Measurements from ENCODE around the gene RNASEH2C. TPM values are rescaled to one million over a fixed set of nuclear protein-coding genes. Genes with fewer than 3 reads are reported as not detected.

Gene RNASEH2C
- polyA plus RNA-seq, 1 of the 3 experiments (the other 2 are of a cell fraction) = 43.9 TPM

DNA sequence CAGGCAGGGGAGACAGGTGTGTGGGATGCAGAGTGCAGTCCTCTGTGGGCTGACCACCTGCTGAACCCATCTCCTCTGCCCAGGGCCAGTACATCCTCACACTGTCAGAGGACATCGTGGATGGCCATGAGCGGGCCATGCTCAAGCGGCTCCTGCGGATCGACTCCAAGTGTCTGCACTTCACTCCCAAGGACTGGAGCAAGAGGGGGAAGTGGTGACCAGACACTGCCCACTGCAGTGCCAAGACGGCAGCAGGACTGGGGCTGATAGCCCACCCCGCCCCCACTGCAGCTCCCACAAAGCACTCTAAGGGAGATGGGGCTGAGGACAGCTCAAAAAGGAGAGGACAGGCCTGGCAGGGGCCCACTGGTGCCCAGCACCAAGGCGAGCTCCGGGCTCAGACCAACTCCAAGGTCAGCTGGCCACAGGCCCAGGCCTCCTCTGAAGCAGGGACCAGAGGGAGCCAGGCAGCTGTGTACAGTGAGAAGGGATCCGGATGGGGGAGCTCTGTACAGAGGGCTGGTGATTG, 1.6 kb downstream of the RNASEH2C start:
- H3K4me2 ChIP-seq = peak overlapping the region; percentile 96
- H3K4me1 ChIP-seq (ENCODE audit: control insufficient read depth in 1 of 2, insufficient read depth in 2 of 2, low read depth in 1 of 2, low read length in 1 of 2) = peaks cover 7 to 19% of the 10 kb centered on the region in 2 experiments; a peak in 1 of 4 replicates
- H2AFZ ChIP-seq (ENCODE audit: low read depth) = no peak overlapping the region
- peaks cover 34% of the 10 kb centered on the region for H3K79me2 ChIP-seq (ENCODE audit: insufficient read depth)
- TF ChIP-seq, protein P1, sequence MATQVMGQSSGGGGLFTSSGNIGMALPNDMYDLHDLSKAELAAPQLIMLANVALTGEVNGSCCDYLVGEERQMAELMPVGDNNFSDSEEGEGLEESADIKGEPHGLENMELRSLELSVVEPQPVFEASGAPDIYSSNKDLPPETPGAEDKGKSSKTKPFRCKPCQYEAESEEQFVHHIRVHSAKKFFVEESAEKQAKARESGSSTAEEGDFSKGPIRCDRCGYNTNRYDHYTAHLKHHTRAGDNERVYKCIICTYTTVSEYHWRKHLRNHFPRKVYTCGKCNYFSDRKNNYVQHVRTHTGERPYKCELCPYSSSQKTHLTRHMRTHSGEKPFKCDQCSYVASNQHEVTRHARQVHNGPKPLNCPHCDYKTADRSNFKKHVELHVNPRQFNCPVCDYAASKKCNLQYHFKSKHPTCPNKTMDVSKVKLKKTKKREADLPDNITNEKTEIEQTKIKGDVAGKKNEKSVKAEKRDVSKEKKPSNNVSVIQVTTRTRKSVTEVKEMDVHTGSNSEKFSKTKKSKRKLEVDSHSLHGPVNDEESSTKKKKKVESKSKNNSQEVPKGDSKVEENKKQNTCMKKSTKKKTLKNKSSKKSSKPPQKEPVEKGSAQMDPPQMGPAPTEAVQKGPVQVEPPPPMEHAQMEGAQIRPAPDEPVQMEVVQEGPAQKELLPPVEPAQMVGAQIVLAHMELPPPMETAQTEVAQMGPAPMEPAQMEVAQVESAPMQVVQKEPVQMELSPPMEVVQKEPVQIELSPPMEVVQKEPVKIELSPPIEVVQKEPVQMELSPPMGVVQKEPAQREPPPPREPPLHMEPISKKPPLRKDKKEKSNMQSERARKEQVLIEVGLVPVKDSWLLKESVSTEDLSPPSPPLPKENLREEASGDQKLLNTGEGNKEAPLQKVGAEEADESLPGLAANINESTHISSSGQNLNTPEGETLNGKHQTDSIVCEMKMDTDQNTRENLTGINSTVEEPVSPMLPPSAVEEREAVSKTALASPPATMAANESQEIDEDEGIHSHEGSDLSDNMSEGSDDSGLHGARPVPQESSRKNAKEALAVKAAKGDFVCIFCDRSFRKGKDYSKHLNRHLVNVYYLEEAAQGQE (IDR thresholded peaks at IDR 0.05; ENCODE audit: low read depth, low read length) = peak; percentile 60; the same call in 1 of the 2 replicates
- TF ChIP-seq NRF1 (IDR thresholded peaks at IDR 0.05; ENCODE audit: low read depth, low read length) (no peak), EZH2phosphoT487 (IDR thresholded peaks at IDR 0.05; ENCODE audit: borderline replicate concordance, low read depth) (no peak)
- DNase-seq = peak; percentile 52
- H3K9me3 ChIP-seq = no peaks in the 10 kb centered on the region
- H3K27me3 ChIP-seq (ENCODE audit: insufficient read depth) = no peaks in the 10 kb centered on the region
- 8% methylated on average over 3 of the region's 10 CpGs for WGBS (ENCODE audit: low lambda C conversion rate)
- H3K9me2 ChIP-seq = no peaks in the 10 kb centered on the region
- peak overlapping the region; percentile 80 for H3K9ac ChIP-seq
- H3K36me3 ChIP-seq (replicated peaks in 1 of 2; ENCODE audit: control insufficient read depth in 1 of 2, insufficient read depth in 2 of 2, low read length in 1 of 2) = peaks cover 30 to 43% of the 10 kb centered on the region in 2 experiments
- H4K20me1 ChIP-seq (ENCODE audit: insufficient read depth) = peaks cover 17% of the 10 kb centered on the region; the same call in 1 of the 2 replicates
- CTCF ChIA-PET = interaction anchor here (0.7 to 4.0 kb wide), 11 partner anchors 7 to 327 kb away, joined by 3 to 34 read pairs (median 8); partner anchors contain the start of genes AP5B1, FIBP, KAT5 and MUS81
- peak overlapping the region; percentile 76 to 85 for H3K4me3 ChIP-seq (ENCODE audit: low read depth in 2 of 2, low read length in 1 of 2)
- POLR2A ChIA-PET = interaction anchor here (0.8 to 2.4 kb wide), 6 partner anchors 7 to 141 kb away, joined by 3 to 26 read pairs (median 5); partner anchors contain the start of genes KAT5, MUS81 and SIPA1
- H3F3A ChIP-seq (replicated peaks; ENCODE audit: insufficient read depth) = peaks cover 6% of the 10 kb centered on the region
- no peak overlapping the region for H3K27ac ChIP-seq (ENCODE audit: low read depth in 2 of 2, low read length in 1 of 2)

DNA sequence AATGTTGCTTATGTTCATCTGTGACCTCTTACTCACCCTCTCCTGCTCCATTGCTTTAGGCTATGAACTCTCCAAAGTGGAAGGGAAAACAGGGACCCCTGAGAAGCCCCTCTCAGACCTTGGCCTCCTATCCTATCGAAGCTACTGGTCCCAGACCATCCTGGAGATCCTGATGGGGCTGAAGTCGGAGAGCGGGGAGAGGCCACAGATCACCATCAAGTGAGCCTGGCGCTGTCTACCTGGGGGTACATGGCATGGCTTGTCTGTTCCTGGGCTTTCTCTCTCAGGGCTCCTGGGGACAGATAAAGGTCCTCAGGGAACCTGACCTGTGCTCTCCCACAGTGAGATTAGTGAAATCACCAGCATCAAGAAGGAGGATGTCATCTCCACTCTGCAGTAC, 2.1 kb downstream of the RNASEH2C start:
- POLR2A ChIA-PET = no interaction called here
- TF ChIP-seq JUND (IDR thresholded peaks at IDR 0.05) (no peak), YY1 (IDR thresholded peaks at IDR 0.05; ENCODE audit: low read depth) (no peak), SIN3A (IDR thresholded peaks at IDR 0.05; ENCODE audit: borderline replicate concordance, low read depth, low read length) (no peak), NFIC (IDR thresholded peaks at IDR 0.05; ENCODE audit: borderline replicate concordance) (no peak)
- no peak overlapping the region for H2AFZ ChIP-seq (ENCODE audit: low read depth)
- 71% methylated on average over 1 of the region's 4 CpGs for WGBS (ENCODE audit: low lambda C conversion rate)
- H3K27ac ChIP-seq (ENCODE audit: low read depth in 2 of 2, low read length in 1 of 2) = no peak overlapping the region
- peaks cover 17% of the 10 kb centered on the region; the same call in 1 of the 2 replicates for H4K20me1 ChIP-seq (ENCODE audit: insufficient read depth)
- H3K9ac ChIP-seq = no peak overlapping the region
- H3F3A ChIP-seq (replicated peaks; ENCODE audit: insufficient read depth) = peaks cover 6% of the 10 kb centered on the region
- peaks cover 7 to 19% of the 10 kb centered on the region in 2 experiments; a peak in 1 of 4 replicates for H3K4me1 ChIP-seq (ENCODE audit: control insufficient read depth in 1 of 2, insufficient read depth in 2 of 2, low read depth in 1 of 2, low read length in 1 of 2)
- no peaks in the 10 kb centered on the region for H3K9me3 ChIP-seq
- CTCF ChIA-PET = interaction anchor here (0.7 to 2.6 kb wide), 3 partner anchors 99 to 115 kb away, joined by 3 to 34 read pairs (median 3); no protein-coding TSS in a partner anchor
- H3K4me3 ChIP-seq (ENCODE audit: low read depth in 2 of 2, low read length in 1 of 2) = peak overlapping the region in 1 of 2 experiments; percentile 85; a peak in 1 of 4 replicates
- no peaks in the 10 kb centered on the region for H3K9me2 ChIP-seq
- H3K79me2 ChIP-seq (ENCODE audit: insufficient read depth) = peaks cover 36% of the 10 kb centered on the region
- peaks cover 35 to 43% of the 10 kb centered on the region in 2 experiments for H3K36me3 ChIP-seq (replicated peaks in 1 of 2; ENCODE audit: control insufficient read depth in 1 of 2, insufficient read depth in 2 of 2, low read length in 1 of 2)
- no peaks in the 10 kb centered on the region for H3K27me3 ChIP-seq (ENCODE audit: insufficient read depth)
- no peak for DNase-seq
- H3K4me2 ChIP-seq = peak overlapping the region; percentile 96; the same call in 1 of the 2 replicates
